Spleen (tissue), 11 donors: Measurements from ENCODE around the gene ASB13. TPM values are rescaled to one million over a fixed set of nuclear protein-coding genes. Genes with fewer than 3 reads are reported as not detected.
"Not testable (repeated sequence)": the region's sequence is repeated elsewhere in the genome, so short reads cannot be mapped to it uniquely, and the experiment has no call there.

Experiments used
- DNase-seq: peaks from one replicate; pipeline ENCODE4 v3.0.0-alpha.2; 2020
- H3K27ac ChIP-seq, 8 donors: fragments of 200-600 bp; sonication (generic) in 7 of 8; 1 replicate in 4 of 8; 2 replicates in 4 of 8; pipeline versions ENCODE4 v1.5.0 to v1.8.0; 2016 to 2021; ENCODE audit warnings: inconsistent platforms in 4 of 8, mild to moderate bottlenecking in 4 of 8, moderate library complexity in 1 of 8
- H3K27me3 ChIP-seq, 7 donors: fragments of 200-600 bp; sonication (generic) in 6 of 7; replicated peaks in 1 of 7; 1 replicate in 4 of 7; 2 replicates in 3 of 7; pipeline versions ENCODE4 v1.5.0 to v1.8.0; 2016 to 2021; ENCODE audit warnings: inconsistent platforms in 3 of 7, mild to moderate bottlenecking in 1 of 7
- H3K36me3 ChIP-seq, 6 donors: fragments of 200-600 bp; sonication (generic) in 5 of 6; 1 replicate in 4 of 6; 2 replicates in 2 of 6; pipeline versions ENCODE4 v1.5.0 to v1.8.0; 2016 to 2021; ENCODE audit warnings: inconsistent platforms in 2 of 6
- H3K4me1 ChIP-seq, 6 donors: fragments of 200-600 bp; sonication (generic) in 5 of 6; 1 replicate in 3 of 6; 2 replicates in 3 of 6; pipeline versions ENCODE4 v1.5.0 to v1.8.0; 2016 to 2021; ENCODE audit warnings: inconsistent platforms in 3 of 6
- H3K4me3 ChIP-seq, 8 donors: fragments of 200-600 bp; sonication (generic) in 7 of 8; 1 replicate in 4 of 8; 2 replicates in 4 of 8; pipeline versions ENCODE4 v1.5.0 to v1.8.0; 2016 to 2021; ENCODE audit warnings: inconsistent platforms in 4 of 8, mild to moderate bottlenecking in 4 of 8, moderate library complexity in 2 of 8
- H3K9me3 ChIP-seq, 8 donors: fragments of 200-600 bp; sonication (generic) in 7 of 8; 1 replicate in 4 of 8; 2 replicates in 4 of 8; pipeline versions ENCODE4 v1.5.0 to v1.8.0; 2016 to 2021; ENCODE audit warnings: inconsistent platforms in 4 of 8
- POLR2A ChIP-seq, 3 donors: fragments of 450-650 bp; IDR thresholded peaks; one replicate each; pipeline ENCODE4 v1.5.1; 2017; ENCODE audit warnings: antibody characterized with exemption in 3 of 3, mild to moderate bottlenecking in 1 of 3
- POLR2AphosphoS5 ChIP-seq, 3 donors: sonication (generic); formaldehyde crosslinking; IDR thresholded peaks; one replicate each; pipeline ENCODE4 v1.5.1; 2017; ENCODE audit warnings: antibody characterized with exemption in 3 of 3
- WGBS, 5 donors: extraction: QIAGEN DNeasy Blood & Tissue Kit in 3 of 5; methylation state at CpG; one replicate each; pipeline versions ENCODE4 v1.1.5 to v1.1.7; 2013 to 2018; 5-methylcytosine and 5-hydroxymethylcytosine counted together
- intact Hi-C: fragments of 100-400 bp; cut with DNase I; formaldehyde crosslinking; loops from one replicate; pipeline ENCODE4 v1.15.0; 2023; ENCODE audit warnings: low total_unique reads
- polyA plus RNA-seq, 3 donors: library from polyadenylated mRNA; stranded (reverse); fragments of 200-250 nt; gene quantifications; one replicate each; pipeline ENCODE4 v1.2.1, GENCODE V29; 2013
- total RNA-seq, 7 donors: library from RNA; depleted of rRNA in 3 of 7; stranded (reverse); fragments of >200 nt in 3 of 7; fragmentation: NEBNext Ultra II Directional in 4 of 7; extraction: Animal tissue kit (Norgen Biotek cat#: 25700) in 4 of 7; gene quantifications; one replicate each; pipeline versions ENCODE4 v1.1.0 to v1.2.1, GENCODE V29; 2016 to 2021
- TF ChIP-seq, protein P1 (sequence below), 11 experiments: fragments of 200-600 bp in 7 of 11; fragments of 450-650 bp in 4 of 11; sonication (generic) in 4 of 11; IDR thresholded peaks in 8 of 11; conservative IDR thresholded peaks in 3 of 11; 1 replicate in 7 of 11; 2 replicates in 4 of 11; pipeline versions ENCODE4 v1.4.0 to v1.8.0; 2016 to 2021; ENCODE audit warnings: antibody characterized with exemption in 11 of 11, inconsistent platforms in 4 of 11, mild to moderate bottlenecking in 1 of 11
- donor health status: healthy with polysubstance abuse.
- donor health status: DM: no; HTN: no; CAD: no; lungs with moderate emphysema.
- donor health status: DM: no; HTN: no; CAD: no.
- donor health status: Bipolar disorder and iron deficiency.
- donor health status: healthy.
- donor health status: DM: no; HTN: no; CAD: no.
- donor health status: DM: yes; HTN: yes; CAD: no.

ASB13 gene
- total and polyA plus RNA-seq, 10 donors, result 17.0 to 29.6 (median 21.8) TPM

DNA sequence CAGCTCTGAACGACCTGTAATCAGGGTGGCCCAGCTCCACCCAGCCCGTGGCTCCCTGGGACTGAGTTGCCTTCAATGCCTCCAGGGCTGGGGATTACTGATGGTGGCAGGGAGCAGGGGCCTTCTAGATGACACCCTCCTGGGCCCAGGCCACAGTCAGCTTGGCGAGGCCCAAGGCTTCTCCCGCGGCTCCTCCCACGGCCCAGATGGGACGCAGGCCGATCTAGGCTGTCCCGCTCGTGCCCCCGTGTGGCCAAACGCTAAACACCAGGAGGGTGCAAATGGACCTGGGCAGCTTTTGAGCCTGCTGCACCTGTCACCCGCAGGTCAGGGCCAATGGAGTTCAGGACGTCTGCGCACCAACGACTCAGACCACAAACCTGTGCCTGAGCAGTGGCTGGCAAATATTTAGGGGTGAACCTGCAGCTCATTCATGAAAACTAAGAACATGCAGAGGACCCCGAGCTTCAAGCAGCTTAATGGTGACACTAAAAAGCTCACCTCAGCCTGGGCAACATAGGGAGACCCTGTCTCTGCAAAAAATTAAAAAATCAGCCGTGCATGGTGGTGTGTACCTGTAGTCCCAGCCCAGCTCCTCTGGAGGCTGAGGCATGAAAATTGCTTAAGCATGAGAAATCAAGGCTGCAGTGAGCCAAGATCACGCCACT is 43.2 kb downstream of the ASB13 start:
- no peaks in the 10 kb centered on the region for H3K36me3 ChIP-seq
- TF ChIP-seq, protein P1, sequence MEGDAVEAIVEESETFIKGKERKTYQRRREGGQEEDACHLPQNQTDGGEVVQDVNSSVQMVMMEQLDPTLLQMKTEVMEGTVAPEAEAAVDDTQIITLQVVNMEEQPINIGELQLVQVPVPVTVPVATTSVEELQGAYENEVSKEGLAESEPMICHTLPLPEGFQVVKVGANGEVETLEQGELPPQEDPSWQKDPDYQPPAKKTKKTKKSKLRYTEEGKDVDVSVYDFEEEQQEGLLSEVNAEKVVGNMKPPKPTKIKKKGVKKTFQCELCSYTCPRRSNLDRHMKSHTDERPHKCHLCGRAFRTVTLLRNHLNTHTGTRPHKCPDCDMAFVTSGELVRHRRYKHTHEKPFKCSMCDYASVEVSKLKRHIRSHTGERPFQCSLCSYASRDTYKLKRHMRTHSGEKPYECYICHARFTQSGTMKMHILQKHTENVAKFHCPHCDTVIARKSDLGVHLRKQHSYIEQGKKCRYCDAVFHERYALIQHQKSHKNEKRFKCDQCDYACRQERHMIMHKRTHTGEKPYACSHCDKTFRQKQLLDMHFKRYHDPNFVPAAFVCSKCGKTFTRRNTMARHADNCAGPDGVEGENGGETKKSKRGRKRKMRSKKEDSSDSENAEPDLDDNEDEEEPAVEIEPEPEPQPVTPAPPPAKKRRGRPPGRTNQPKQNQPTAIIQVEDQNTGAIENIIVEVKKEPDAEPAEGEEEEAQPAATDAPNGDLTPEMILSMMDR (IDR thresholded peaks at IDR 0.05 in 8 of 11, conservative IDR thresholded peaks at IDR 0.05 in 3 of 11), result peak; percentile 72 to 90 (median 86)
- TF ChIP-seq POLR2A (IDR thresholded peaks at IDR 0.05) (no peak), POLR2AphosphoS5 (IDR thresholded peaks at IDR 0.05) (peak; percentile 17 to 64 (median 55))
- H3K27ac ChIP-seq, result no peak overlapping the region
- WGBS, 5 donors, result 15 to 20% (median 18%) methylated on average over 19 of the region's 19 CpGs
- DNase-seq, result peak; percentile 95
- no peaks in the 10 kb centered on the region for H3K27me3 ChIP-seq
- no peaks in the 10 kb centered on the region for H3K9me3 ChIP-seq
- H3K4me3 ChIP-seq, result no peak overlapping the region
- peaks cover 0 to 10% (median 6%) of the 10 kb centered on the region in 6 donors for H3K4me1 ChIP-seq
- intact Hi-C loops, result loop anchor here (2.0 kb wide), 1 partner anchor 180 kb away; no protein-coding TSS in a partner anchor

DNA sequence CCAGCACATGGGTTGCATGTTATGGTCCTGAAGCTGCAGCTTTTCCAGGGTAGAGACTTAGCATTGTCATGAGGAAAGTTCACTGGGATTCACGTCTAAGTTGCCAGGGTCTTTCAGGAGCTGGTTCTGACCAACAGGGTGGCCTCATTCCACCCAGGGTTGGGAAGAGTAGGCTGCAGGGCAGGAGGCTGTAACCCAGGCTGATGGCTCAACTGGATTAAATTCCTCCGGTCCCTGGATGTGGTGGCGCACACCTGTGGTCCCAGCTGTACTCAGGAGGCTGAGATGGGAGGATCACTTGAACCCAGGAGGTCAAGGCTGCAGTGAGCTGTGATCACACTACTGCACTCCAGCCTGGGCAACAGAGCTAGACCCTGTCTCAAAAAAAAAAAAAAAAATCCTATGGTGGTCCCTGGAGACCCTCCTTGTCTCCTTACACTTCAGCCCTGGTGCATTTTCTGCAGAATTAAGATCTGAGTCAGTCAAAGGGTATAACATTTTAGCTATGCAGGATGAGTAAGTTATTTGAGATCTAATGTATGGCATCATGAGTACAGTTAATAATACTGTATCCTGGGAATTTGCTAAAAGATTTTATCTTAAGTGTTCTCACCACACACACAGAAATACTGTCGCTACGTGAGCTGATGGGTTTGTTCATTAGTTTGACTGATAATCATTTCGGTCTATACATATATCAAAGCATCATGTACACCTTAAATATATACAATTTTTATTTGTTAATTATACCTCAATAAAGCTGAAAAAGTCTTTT is 44.0 kb downstream of the ASB13 start:
- H3K36me3 ChIP-seq, result no peaks in the 10 kb centered on the region
- TF ChIP-seq, protein P1 (IDR thresholded peaks at IDR 0.05 in 8 of 11, conservative IDR thresholded peaks at IDR 0.05 in 3 of 11), result no peak
- TF ChIP-seq POLR2A (IDR thresholded peaks at IDR 0.05) (no peak), POLR2AphosphoS5 (IDR thresholded peaks at IDR 0.05) (no peak)
- intact Hi-C loops, result loop anchor here (2.0 kb wide), 1 partner anchor 180 kb away; no protein-coding TSS in a partner anchor
- H3K9me3 ChIP-seq, result no peaks in the 10 kb centered on the region
- DNase-seq, result peak; percentile 35
- H3K27ac ChIP-seq, result no peak overlapping the region
- peaks cover 0 to 10% (median 6%) of the 10 kb centered on the region in 6 donors for H3K4me1 ChIP-seq
- no peak overlapping the region for H3K4me3 ChIP-seq
- H3K27me3 ChIP-seq, result no peaks in the 10 kb centered on the region
- WGBS, 5 donors, result 83 to 100% (median 95%) methylated on average over 6 of the region's 6 CpGs

DNA sequence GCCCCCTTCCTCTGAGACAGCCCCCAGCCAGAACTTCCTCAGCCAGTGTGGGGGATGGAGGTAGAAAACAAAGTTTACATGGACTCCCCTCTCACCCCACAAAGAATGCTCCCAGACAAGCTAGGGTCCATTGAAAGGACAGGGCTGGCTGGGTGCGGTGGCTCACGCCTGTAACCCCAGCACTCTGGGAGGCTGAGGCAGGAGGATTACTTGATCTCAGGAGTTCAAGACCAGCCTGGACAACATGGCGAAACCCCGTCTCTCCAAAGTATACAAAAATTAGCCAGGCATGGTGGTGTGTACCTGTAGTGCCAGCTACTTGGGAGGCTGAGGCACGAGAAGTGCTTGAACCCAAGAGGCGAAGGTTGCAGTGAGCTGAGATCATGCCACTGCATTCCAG is 45.0 kb downstream of the ASB13 start:
- H3K9me3 ChIP-seq, H3K36me3 ChIP-seq, H3K4me3 ChIP-seq, H3K27ac ChIP-seq, intact Hi-C loops, H3K27me3 ChIP-seq: not testable (repeated sequence)
- H3K4me1 ChIP-seq, result peaks cover 0 to 10% (median 6%) of the 10 kb centered on the region in 6 donors
- peak; percentile 55 for DNase-seq
- 79 to 98% (median 80%) methylated on average over 6 of the region's 6 CpGs for WGBS, 5 donors

DNA sequence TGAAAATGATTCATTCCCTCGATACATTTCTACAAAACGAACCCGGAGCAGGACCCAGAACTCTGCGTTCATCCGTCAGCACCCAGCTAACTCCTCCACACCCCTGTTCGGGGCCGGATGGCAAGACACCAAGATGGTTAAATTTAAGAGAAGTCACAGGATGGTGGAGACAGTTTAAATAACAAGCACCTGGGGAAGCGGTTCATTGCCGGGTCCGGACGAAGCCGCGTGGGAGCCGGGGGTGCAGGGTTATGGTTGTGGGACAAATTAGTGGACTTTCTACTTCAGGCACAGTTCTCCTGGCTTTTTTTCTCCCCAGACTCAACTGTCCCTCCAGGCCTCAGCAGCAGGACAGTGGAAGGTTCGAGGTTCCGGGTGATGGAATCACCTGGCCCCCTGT is 45.4 kb downstream of the ASB13 start:
- intact Hi-C loops, result no loop called here
- H3K27ac ChIP-seq, result no peak overlapping the region
- DNase-seq, result peak; percentile 44
- no peaks in the 10 kb centered on the region for H3K36me3 ChIP-seq
- 81 to 95% (median 83%) methylated on average over 16 of the region's 16 CpGs for whole genome bisulfite sequencing, 5 donors
- no peaks in the 10 kb centered on the region for H3K9me3 ChIP-seq
- H3K4me1 ChIP-seq, result peaks cover 0 to 10% (median 6%) of the 10 kb centered on the region in 6 donors
- TF ChIP-seq POLR2AphosphoS5 (IDR thresholded peaks at IDR 0.05), result no peak
- TF ChIP-seq, protein P1 (IDR thresholded peaks at IDR 0.05 in 8 of 11, conservative IDR thresholded peaks at IDR 0.05 in 3 of 11), result no peak
- TF ChIP-seq POLR2A (IDR thresholded peaks at IDR 0.05), result no peak
- H3K4me3 ChIP-seq, result no peak overlapping the region
- H3K27me3 ChIP-seq, result no peaks in the 10 kb centered on the region
